ENCODE data around the gene LMTK2.

LMTK2 gene

GRCh38 chr7:98138672-98139071 lies 32.0 kb downstream of the LMTK2 start:
- DNase-seq, result no peak

- DNase-seq, result no peak
Measured at GRCh38 chr7:98142658-98143057, 36.0 kb downstream of the LMTK2 start.

- no peak for DNase-seq
Measured at GRCh38 chr7:98148607-98149006, 41.9 kb downstream of the LMTK2 start.

GRCh38 chr7:98149116-98149692 lies 42.5 kb downstream of the LMTK2 start:
- DNase-seq, result no peak

- DNase-seq, result no peak
Measured at GRCh38 chr7:98151884-98152283, 45.2 kb downstream of the LMTK2 start.

GRCh38 chr7:98156700-98157099 lies 50.0 kb downstream of the LMTK2 start:
- no peak for DNase-seq

GRCh38 chr7:98157761-98158160 lies 51.1 kb downstream of the LMTK2 start:
- DNase-seq, result no peak

- peak; percentile 39 to 70 (median 59) for DNase-seq
Measured at GRCh38 chr7:98162758-98163157, 56.1 kb downstream of the LMTK2 start.

- no peak for DNase-seq
Measured at GRCh38 chr7:98163269-98163668, 56.6 kb downstream of the LMTK2 start.

GRCh38 chr7:98163704-98164494 lies 57.2 kb downstream of the LMTK2 start:
- DNase-seq, result peak; percentile 32 to 46 (median 35)

- DNase-seq, result peak; percentile 59 to 78 (median 65)
Measured at GRCh38 chr7:98165827-98166667, 59.4 kb downstream of the LMTK2 start.

GRCh38 chr7:98166668-98166970 lies 60.0 kb downstream of the LMTK2 start:
- no peak for DNase-seq

GRCh38 chr7:98167653-98168052 lies 61.0 kb downstream of the LMTK2 start:
- no peak for DNase-seq

- DNase-seq, result peak; percentile 55 to 81 (median 80)
Measured at GRCh38 chr7:98168181-98168903, 61.7 kb downstream of the LMTK2 start.

- no peak for DNase-seq
Measured at GRCh38 chr7:98168904-98169621, 62.4 kb downstream of the LMTK2 start.

- no peak for DNase-seq
Measured at GRCh38 chr7:98170966-98171365, 64.3 kb downstream of the LMTK2 start.

GRCh38 chr7:98171449-98171848 lies 64.8 kb downstream of the LMTK2 start:
- no peak for DNase-seq

GRCh38 chr7:98174334-98175259 lies 67.9 kb downstream of the LMTK2 start:
- DNase-seq, result no peak

GRCh38 chr7:98175260-98175940 lies 68.7 kb downstream of the LMTK2 start:
- no peak for DNase-seq

- DNase-seq, result no peak
Measured at GRCh38 chr7:98177553-98177952, 70.9 kb downstream of the LMTK2 start.

GRCh38 chr7:98178321-98178720 lies 71.7 kb downstream of the LMTK2 start:
- no peak for DNase-seq

Data from suppressor macrophage treated with lipopolysaccharide for 1 hour (primary cell).